SHP77 (cell line): ENCODE results near the gene CUEDC1.
A peak's percentile ranks its signal among the peaks of the same experiment; 100 is the strongest.

Experiments used
- DNase-seq, 2 experiments: peaks; one replicate each; lab custom pipeline; 2025; lab: John Stamatoyannopoulos, UW

Gene CUEDC1

DNA sequence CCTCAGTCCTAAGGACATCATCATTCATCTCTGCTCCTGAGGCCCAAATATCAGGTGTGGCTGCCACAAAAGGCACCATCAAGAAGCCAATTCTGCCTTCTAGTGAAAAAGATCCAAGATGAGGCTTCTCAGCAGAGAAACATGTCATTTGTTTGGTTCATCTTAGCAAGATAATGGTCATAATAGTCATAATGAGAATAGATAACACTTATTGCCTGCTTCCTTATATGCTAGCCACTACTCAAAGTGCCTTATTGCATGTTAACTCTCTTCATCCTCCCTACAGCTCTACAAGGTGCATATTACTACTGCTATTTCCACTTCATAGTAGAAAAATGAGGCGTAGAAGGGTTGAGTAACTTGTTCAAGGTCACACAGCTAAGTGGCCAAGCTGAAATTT, 60.4 kb downstream of the CUEDC1 start:
- DNase-seq = no peak

DNA sequence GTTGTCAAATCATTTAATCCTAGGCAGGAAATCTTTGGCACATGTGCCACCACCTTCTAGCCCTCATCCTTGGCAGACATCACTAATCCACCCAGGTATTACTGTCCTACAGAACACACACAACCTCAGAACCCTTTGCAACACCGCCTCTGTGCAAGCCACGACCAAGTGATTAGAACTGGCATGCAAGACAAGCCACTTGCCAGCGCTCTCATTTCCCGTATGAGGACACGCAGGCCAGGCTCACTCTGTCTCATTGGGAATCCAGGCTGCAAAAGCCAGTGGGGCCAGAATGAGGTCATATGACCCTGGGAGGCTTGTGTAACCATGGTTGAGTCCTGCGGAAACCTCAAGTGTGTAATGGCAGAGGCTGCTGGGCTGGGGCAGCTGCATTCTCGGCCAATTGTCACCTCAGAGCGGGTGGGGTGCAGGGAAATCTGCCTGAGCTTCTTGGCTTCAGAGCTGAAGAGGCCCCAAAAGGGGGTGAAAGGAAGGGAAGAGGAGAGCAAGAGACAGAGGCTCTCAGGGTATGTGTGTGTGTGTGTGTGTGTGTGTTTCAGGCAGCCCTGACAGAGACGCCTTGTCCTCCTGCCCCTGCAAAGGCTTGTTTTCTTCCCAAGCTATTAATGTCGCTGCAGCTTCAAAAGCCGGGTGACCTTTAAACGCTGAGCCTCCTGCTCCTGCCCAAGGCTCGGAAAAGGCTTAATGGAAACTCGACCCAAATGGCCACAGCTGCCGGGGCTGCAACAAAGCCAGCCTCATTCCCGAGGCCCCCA, 62.2 kb downstream of the CUEDC1 start:
- peak; percentile 84 to 91 for DNase-seq

DNA sequence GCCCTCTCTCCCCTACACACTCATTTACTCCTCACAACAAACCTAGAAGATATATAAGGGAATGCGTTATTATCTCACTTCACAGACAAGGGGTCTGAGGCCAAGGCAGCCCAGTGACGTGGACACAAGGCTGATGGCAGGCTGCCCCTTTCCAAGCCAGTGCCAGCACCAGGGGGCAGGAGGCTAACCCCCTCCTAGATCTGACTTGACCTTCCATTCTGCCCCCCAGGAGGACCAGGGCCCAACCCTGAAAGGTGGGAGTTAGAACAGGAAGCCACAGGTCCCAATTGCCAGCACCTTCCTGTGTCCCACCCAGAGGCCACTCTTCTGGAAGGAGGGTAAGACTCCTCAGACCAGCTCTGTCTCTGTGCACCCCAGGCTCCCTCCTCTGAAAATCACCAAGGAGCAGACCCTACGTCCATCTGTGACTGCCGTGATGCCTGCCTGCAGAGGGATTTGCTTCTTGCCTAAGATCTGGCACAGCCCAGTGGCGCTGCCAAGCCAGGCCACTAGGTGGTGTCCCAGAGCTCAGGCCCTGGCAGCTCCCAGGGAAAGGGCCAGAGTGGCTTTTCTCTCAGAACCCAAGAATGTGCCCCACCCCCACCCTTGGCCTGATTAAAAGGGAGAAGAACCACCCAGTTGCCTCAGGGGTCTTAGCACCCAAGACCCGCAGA, 62.9 kb downstream of the CUEDC1 start:
- peak; percentile 74 to 77 for DNase-seq

DNA sequence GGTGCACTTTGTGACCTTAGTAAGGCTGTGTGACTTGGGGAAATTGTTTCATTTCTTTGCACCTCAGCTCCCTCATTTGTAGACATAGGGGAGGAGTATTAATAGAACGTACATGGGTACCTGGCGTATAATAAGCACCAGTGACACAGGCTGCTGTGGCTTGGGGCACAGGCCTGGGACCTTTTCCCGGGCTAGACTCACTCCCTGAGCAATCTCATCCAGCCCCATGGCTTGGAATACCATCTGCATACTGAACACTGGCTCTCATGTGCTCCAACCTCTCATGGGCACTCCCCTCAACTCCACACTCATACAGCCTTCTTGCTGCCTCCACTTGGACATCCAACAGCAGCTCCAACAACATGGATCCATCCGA, 64.4 kb downstream of the CUEDC1 start:
- no peak for DNase-seq

DNA sequence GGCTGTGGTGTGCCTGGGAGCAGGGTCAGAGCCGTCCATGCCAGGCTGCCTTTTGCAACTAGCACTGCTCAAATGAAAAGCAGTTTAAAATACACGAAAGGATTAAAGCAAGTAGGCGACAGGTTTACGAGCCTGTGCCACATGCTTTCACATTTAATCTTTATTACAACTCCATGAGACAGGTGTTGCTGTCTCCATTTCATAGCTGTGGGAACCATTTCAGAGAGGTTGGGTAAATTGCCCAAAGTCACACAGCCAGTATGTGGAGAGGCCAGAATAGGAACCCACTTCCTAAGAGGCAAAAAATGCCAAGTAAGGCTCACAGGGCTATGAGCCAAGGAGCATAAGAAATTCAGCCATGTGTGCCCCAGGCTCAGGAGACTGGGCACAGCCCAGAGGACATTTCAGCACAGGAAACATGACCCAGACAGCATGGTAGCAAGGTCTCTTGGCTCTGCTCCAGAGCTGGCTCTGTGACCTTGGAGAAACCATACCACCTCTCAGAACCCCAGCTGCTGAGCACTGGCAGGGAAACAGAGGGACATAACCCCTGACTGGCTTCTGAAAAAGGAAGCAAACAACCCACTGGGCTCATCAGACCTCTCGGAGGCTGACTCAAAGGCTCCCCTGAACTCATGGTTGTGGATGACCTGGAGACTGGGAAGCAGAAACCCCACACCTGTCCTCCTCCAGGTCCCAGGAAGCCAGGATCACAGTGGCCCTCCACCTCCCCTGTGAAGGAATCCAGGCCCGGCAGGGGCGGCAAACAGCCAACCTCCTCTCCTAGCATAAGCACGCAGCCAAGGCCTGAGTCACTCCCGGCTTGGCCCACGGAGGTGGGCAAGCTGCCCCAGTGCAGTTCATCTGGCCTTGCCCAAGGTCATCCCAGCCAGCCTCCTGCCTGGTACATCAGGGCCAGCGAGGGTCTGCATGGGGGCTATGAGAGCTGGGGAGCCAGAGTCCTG, 65.0 kb downstream of the CUEDC1 start:
- DNase-seq = peak; percentile 24 to 45

DNA sequence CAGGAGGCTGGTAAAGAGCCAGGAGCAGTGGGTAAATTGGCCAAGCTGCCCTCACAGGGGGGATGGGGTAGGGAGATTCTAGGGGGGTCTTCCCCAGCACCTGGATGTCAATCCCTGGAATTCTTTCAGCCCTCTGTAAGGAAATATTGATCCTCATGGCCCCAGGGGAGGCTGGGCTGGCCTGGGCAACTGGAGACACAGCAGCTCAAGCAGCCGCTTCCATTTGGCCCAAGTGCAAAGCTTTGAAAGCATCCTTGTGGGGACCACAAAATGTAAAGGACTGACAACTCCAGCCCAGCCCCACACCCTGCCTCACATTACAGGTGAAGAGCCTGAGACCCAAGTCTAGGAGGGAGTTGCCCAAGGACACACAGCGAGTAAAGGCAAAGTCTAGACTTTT, 66.0 kb downstream of the CUEDC1 start:
- DNase-seq = no peak

DNA sequence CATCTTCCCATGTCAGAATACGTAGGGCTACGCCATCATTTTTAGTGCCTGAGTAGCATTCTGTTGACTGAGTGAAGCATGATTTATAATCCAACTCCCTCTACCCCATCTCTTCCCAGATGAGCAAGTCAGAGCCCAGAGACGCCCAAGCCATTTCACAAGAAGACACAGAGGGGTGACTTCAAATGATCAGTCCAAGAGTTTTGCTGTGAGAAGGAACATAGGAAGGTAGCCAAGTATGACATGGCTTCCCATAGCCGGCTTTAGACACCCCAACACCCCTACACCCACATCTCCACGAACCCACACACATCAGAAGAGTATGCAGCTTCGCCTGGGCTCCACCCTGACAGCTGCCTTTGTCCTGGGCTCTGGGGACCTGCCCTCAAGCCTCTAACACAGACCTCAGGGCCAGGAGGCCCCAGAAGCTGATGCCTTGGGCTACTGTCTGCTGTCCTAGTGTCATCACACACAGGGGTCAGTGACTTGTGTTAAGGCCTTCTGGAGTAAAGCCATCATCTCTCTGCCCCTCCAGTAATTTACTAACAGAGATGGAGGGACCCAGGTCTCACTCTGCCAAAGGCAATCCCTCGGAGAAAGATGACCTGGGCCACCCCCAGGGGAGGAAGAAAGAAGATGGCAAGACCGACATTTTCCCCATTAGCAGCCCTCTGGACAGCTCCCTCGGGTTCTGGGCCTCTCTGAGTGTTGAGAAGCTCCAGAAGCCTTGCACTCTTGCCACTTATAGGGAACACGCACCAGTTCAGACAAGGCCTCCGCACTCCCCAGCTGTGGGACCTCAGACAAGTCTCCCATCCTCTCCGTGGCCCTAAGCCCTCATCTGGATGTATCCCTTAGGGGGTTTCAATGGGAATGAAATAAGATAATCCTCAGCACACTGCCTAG, 66.6 kb downstream of the CUEDC1 start:
- no peak for DNase-seq

DNA sequence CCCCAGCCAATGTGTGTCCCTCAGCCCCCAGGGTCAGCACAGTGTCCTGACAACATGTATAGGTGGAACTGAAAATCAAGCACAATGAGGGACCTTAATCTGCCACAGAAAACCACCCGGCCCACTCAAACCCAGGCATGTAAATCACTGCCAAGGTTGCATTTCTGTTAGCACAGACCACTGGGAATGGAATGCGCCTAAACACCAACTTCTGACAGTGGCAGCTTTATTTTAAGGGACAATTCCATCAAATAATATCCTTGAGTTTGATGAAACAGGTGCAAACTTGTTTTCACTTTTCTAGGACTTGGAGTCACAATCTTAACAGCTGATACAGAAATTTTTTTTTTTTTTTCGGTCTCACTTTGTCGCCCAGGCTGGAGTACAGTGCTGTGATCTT, 68.1 kb downstream of the CUEDC1 start:
- DNase-seq = no peak

DNA sequence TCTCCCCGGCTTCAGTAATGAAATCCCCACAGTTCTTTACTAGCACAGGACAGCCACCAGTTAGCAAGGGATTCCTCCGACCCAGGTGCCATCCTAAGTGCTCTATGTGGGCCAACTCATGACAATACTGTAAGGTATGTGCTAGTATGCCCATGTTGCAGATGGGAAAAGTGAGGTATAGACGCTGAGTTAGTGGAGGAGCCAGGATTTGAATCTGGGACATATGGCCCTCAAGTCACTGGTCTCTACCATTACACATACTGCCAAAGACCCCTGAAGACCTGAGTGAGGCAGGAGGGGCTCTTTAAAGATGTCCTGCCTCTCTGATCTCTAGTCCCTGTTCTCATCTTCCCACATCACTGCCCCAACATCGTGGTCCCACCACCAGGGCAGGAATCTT, 69.2 kb downstream of the CUEDC1 start:
- no peak for DNase-seq

DNA sequence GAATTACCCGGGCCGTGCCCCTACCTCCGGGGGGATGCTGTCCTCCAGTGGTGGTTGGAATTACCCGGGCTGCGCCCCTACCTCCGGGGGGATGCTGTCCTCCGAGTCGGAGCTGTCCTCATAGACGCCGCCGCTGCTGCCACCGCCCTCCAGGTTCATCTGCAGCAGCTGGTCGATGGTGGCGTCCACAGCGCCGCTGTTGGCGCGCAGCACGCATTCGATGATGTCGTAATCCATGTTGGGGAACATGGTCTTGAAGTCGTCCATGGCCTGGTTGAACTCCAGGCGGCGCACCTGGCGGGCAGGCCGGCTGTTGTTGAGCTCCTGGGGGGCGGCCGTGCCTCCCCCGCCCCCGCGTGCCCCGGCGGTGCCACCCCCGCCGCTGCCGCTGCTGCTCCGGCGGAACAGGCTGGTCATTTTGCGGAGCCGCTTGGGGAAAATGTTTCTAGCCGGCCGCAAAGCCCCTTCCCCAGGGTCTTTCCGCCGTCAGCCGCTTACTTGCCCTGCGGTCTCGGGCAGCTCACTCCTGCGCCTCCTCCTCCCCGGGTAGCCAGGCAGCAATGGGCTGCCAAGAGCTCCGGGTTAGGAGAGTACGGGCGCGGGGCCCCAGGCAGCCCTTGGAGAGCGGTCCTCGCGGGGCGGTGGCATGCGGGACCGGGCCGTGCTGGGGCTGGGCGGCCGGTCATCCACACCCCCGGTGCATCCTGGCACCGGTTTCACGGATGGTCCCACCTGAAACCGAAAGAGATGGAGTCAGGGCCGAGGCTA, 69.9 kb downstream of the CUEDC1 start:
- no peak for DNase-seq

DNA sequence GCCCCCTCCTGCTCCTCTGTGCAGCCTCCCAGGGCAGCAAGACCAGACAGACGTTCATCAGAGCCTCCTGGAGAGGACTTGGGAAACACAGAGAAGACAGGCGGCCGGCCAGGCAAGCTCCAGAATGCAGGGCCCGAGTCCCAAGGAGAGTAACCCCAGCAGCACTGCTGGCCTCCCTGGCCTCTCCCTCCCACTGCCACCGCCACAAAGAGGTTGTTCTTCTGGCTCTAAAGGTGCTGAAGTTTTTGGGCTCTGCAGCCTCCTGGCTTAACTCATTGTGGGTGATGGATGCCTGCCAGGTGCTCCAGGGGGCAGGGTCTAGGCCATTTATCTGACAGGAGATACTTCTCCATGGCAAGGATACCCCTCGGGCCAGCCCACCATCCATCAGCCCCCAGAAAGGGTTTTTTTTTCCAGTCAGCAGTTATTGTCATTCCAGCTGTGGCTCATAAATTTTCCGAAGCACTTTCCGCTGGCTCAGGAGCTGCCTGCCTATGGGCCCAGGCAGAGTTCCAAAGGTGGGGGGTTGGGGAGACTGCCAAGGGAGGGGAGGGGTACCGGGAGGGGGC, 73.3 kb downstream of the CUEDC1 start:
- no peak for DNase-seq

DNA sequence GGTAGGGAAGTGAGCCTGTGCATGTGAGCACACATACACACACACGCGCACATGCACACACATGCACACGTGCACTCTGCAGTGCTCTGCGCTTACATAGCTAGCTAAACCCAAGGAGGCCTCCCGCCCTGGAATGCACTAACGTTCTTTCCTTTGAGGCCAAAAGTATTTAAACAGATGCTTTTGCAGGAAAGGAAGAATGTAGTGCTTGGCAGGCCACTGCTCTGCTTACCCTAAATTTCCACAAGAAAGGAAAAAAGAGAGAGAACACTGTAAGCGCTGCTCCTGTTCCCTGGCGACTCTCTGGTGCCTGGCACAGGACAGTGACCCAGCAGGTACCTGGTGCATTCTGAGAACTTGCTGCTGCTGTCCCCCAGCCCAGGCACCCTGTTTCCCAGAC, 74.1 kb downstream of the CUEDC1 start:
- no peak for DNase-seq

DNA sequence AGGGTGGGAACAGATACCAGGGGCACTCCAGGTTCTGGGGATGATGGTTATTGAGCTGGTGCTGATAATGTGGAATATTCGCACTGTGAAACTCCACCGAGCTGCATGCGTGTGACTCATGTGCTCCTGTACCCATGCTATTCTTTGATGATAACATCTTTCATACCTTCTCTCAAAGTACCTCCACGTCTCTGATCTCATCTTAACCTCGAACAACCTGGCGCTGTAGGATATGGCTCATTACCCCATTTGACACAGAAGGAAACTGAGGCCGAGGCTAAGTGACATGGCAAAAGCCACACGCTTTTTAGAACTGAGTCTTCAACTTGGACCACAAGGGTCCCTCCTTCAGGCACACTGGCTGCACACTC, 75.1 kb downstream of the CUEDC1 start:
- DNase-seq = no peak

DNA sequence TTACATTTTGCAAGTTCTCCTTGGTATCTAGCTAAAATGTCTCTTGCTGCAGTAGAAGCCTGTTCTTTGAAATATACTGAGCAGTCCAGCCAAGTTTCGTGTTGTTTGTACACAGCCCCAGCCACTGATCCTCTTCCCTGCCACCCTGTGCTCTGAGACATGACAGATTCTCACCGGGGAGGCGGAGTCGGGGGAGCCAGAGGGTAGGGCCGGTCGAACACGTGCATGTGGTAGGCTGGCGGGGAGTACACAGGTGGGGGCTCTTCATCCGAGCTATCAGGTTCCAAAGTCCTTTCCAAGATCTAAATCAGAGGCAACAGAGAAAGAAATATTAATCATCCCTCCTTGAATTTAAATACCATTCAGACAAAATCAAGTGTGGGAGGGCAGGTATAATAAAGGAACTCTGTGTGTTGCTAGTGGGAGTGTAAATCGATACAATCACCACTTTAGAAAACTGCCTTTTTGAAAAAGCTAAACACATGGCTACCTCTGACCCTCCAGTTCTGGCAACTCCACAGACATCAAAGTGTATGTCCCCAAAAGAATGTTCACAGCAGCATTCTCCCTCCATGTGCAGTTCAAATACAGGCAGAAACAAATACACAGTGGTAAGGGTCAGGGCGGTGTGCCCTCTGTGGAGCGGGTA, 75.7 kb downstream of the CUEDC1 start:
- no peak for DNase-seq

DNA sequence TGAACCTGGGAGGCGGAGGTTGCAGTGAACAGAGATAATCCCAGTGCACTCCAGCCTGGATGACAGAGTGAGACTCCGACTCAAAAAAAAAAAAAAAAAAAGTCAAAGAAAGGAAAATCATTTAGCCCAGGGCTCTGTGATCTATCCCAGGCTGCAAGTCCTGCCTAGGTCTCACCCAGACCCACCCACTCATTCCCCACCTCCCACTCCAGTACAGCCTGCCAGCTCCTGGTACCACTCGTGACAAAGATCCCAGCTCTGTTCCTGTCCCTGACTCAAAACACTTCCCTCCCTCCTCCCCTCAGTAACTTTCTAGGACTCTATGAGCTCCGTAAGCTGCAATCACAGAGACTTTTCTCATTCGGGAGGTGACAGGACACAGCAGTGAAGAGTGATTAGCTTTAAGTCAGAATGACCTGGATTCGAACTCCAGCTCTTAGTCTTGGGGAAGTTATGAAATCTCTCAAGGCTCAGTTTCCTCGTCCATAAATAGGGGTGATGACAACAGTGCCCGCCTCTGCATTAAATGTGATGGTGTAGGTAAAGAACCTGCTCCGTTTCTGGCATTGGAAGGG, 77.3 kb downstream of the CUEDC1 start:
- DNase-seq = no peak

DNA sequence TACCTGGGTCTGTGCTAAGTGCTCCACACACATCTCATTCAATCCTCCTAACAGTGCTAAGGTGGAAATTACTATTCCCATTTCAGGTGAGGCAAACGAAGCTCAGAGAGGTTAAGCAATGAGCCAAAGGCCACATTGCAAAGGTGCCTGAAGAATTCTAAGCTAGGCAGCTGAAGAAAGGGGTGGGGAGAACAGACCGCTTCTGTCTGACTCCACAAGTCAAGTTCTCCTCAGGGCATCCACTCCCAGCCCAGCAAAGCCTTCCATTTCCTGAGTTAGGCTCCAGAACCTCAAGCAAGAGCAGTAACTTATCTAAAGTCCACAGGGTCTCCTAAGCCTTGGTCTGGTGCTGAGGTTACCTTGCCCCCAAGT, 78.4 kb downstream of the CUEDC1 start:
- DNase-seq = no peak

DNA sequence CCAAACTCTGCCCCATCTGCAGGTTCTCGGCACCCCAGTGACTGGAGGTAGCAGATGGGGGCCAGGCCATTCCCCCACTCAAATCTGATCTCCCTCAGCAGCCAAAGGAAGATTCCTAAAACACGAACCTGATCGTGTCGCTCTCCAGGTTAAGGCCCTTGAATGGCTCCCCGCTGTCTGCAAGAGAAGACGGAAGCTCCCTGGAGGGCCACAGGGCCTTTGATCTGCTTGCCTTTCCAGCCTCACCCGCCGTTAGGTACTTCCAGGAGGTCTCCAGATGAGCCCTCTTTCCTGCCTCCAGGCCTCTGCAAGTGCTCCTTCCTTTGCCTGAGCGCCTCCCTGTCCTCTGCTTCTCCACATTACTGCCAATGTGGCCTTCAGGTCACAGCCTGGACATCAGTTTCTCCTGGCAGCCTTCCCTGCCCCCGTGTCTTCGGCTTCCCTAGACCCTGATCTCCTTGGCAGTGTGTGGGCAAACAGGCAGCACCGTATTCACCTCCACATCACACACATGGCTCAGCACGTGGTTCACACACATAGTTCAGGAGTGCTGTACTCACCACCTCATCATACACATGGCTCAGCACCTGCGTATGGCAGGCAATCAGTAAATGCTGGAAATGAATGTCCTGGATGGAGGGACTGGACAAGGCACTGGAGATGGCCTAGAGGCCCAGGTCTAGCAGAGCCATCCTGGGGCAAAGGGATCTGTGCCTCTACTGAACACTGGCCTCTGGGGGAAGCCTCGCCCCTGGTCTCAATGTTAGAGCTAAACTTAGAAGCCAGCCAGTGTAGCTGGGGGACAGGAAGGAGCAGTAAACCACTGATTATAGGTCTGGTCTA, 79.0 kb downstream of the CUEDC1 start:
- DNase-seq = no peak

DNA sequence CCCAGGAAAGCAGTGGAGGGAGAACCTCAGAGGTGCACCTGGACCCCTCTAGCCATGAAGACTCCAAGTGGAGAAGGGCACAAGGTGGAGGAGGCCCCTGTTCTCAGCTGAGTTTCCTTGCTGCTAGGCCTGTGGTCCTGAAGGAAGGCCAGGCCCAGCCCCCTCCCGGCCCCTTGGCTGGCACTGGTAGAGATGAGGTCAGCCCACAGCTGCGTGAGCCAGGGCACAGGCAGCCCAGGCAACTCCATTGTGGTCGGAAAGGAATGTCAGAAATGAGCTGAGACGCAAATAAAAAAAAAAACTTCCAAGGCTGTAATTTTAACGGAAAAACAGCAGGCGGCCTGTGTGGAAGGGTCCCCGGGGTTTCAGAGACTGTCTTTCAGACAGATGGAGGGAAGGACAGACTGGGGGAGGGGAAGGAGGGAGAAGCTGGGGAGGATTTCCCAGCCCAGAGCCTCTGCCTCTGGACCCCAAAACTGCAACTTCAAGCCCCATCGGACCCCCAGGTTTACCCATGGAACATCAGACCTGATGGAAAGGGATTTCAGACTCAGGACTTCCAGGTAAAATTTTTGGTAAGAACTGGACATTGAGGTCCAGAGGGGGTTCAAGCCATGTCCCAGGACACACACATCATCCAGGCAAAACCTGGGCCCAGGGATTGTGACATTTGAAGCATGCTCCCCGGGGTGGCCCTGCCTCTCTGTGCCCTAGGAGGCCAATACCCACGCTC, 79.8 kb downstream of the CUEDC1 start:
- DNase-seq = no peak
